HL-60 (cell line): ENCODE results near the gene KRTAP19-2.

Experiments
- DNase-seq, 2 experiments: peaks; one replicate each; pipeline ENCODE4 v3.0.0-alpha.2; 2010 to 2020; ENCODE audit warnings: low read depth in 1 of 2, low spot score in 1 of 2
- H3K27ac ChIP-seq: fragments of 250-450 bp; sonication (Bioruptor Pico); replicated peaks from 2 replicates; pipeline ENCODE4 v1.5.1; 2020; ENCODE audit warnings: mild to moderate bottlenecking, moderate library complexity
- H3K27me3 ChIP-seq: fragments of 250-450 bp; sonication (Bioruptor Pico); 2 replicates; pipeline ENCODE4 v1.5.1; 2021; ENCODE audit warnings: mild to moderate bottlenecking, moderate library complexity; ENCODE audit not compliant: insufficient read depth, poor library complexity, severe bottlenecking
- H3K4me3 ChIP-seq: replicated peaks from 2 replicates; pipeline ENCODE4 v1.5.1; 2011; ENCODE audit warnings: mild to moderate bottlenecking, control low read depth, low read length; ENCODE audit not compliant: insufficient read depth
- GABPA ChIP-seq: IDR thresholded peaks from 2 replicates; pipeline ENCODE4 v1.6.1; 2012; ENCODE audit warnings: low read depth
- POLR2AphosphoS5 ChIP-seq: IDR thresholded peaks from 2 replicates; pipeline ENCODE4 v1.6.1; 2012; ENCODE audit warnings: low read depth
- SPI1 ChIP-seq: IDR thresholded peaks from 2 replicates; pipeline ENCODE4 v1.6.1; 2012; ENCODE audit warnings: low read depth, mild to moderate bottlenecking, borderline replicate concordance
- TF ChIP-seq, protein P1 (sequence below): IDR thresholded peaks from 2 replicates; pipeline ENCODE4 v1.6.1; 2012; ENCODE audit warnings: low read depth; ENCODE audit not compliant: insufficient replicate concordance
- TF ChIP-seq, protein P2 (sequence below): IDR thresholded peaks from one replicate; pipeline ENCODE4 v1.5.1; 2011; ENCODE audit warnings: low read length, control low read depth, inconsistent platforms; ENCODE audit not compliant: insufficient read depth

KRTAP19-2 gene

GRCh38 chr21:30502041-30502440, 14.8 kb upstream of the KRTAP19-2 start, which contains the start of gene KRTAP19-5:
TSS of gene KRTAP19-5 (minus strand) at chr21:30502141. CDS start at chr21:30502090, 51 bp downstream.
- no peaks in the 10 kb centered on the region for H3K27me3 ChIP-seq

GRCh38 chr21:30497065-30497464, 9.8 kb upstream of the KRTAP19-2 start, which contains the start of gene KRTAP19-4:
TSS of gene KRTAP19-4 (minus strand) at chr21:30497165. CDS start at chr21:30497110, 55 bp downstream.
- Histone ChIP-seq H3K27me3 (no peaks in the 10 kb centered on the region), H3K27ac (no peak within 1 kb of the TSS), H3K4me3 (no peak within 1 kb of the TSS)
- TF ChIP-seq, protein P1, sequence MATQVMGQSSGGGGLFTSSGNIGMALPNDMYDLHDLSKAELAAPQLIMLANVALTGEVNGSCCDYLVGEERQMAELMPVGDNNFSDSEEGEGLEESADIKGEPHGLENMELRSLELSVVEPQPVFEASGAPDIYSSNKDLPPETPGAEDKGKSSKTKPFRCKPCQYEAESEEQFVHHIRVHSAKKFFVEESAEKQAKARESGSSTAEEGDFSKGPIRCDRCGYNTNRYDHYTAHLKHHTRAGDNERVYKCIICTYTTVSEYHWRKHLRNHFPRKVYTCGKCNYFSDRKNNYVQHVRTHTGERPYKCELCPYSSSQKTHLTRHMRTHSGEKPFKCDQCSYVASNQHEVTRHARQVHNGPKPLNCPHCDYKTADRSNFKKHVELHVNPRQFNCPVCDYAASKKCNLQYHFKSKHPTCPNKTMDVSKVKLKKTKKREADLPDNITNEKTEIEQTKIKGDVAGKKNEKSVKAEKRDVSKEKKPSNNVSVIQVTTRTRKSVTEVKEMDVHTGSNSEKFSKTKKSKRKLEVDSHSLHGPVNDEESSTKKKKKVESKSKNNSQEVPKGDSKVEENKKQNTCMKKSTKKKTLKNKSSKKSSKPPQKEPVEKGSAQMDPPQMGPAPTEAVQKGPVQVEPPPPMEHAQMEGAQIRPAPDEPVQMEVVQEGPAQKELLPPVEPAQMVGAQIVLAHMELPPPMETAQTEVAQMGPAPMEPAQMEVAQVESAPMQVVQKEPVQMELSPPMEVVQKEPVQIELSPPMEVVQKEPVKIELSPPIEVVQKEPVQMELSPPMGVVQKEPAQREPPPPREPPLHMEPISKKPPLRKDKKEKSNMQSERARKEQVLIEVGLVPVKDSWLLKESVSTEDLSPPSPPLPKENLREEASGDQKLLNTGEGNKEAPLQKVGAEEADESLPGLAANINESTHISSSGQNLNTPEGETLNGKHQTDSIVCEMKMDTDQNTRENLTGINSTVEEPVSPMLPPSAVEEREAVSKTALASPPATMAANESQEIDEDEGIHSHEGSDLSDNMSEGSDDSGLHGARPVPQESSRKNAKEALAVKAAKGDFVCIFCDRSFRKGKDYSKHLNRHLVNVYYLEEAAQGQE: no peak
- TF ChIP-seq POLR2AphosphoS5: no peak
- TF ChIP-seq, protein P2, sequence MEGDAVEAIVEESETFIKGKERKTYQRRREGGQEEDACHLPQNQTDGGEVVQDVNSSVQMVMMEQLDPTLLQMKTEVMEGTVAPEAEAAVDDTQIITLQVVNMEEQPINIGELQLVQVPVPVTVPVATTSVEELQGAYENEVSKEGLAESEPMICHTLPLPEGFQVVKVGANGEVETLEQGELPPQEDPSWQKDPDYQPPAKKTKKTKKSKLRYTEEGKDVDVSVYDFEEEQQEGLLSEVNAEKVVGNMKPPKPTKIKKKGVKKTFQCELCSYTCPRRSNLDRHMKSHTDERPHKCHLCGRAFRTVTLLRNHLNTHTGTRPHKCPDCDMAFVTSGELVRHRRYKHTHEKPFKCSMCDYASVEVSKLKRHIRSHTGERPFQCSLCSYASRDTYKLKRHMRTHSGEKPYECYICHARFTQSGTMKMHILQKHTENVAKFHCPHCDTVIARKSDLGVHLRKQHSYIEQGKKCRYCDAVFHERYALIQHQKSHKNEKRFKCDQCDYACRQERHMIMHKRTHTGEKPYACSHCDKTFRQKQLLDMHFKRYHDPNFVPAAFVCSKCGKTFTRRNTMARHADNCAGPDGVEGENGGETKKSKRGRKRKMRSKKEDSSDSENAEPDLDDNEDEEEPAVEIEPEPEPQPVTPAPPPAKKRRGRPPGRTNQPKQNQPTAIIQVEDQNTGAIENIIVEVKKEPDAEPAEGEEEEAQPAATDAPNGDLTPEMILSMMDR: no peak
- no peak for TF ChIP-seq GABPA
- no peak for TF ChIP-seq SPI1
- DNase-seq: no peak

More at GRCh38 chr21:30502041-30502440, 14.8 kb upstream of the KRTAP19-2 start, which contains the start of gene KRTAP19-5:
- TF ChIP-seq GABPA: no peak
- no peak for TF ChIP-seq SPI1
- no peak for TF ChIP-seq POLR2AphosphoS5
- TF ChIP-seq, protein P1: no peak
- TF ChIP-seq, protein P2: no peak
- Histone ChIP-seq H3K4me3 (no peak within 1 kb of the TSS), H3K27ac (no peak within 1 kb of the TSS)
- no peak for DNase-seq

GRCh38 chr21:30491963-30492428, 4.8 kb upstream of the KRTAP19-2 start, which contains the start of gene KRTAP19-3:
TSS of gene KRTAP19-3 (minus strand) at chr21:30492013. CDS start at chr21:30491957, 56 bp downstream.
- no peak for DNase-seq
- H3K27me3 ChIP-seq: no peaks in the 10 kb centered on the region
- H3K4me3 ChIP-seq: no peak within 1 kb of the TSS
- H3K27ac ChIP-seq: no peak within 1 kb of the TSS
- TF ChIP-seq GABPA: no peak
- no peak for TF ChIP-seq POLR2AphosphoS5
- TF ChIP-seq, protein P1: no peak
- TF ChIP-seq SPI1: no peak
